H1 (cell line): ENCODE data around the gene PTK6. TPM values are rescaled to one million over a fixed set of nuclear protein-coding genes. Genes with fewer than 3 reads are reported as not detected.

ENCODE experiments used
- CTCF ChIA-PET: fragments of 300-600 bp; sonication (Branson Sonifier 250); formaldehyde crosslinking; loops from one replicate; lab custom pipeline; 2021; ENCODE audit not compliant: partially characterized antibody; lab: Charles Lee
- POLR2A ChIA-PET: fragments of 300-600 bp; sonication (Branson Sonifier 250); formaldehyde crosslinking; loops from one replicate; lab custom pipeline; 2021; ENCODE audit warnings: inconsistent platforms; ENCODE audit not compliant: partially characterized antibody; lab: Charles Lee
- DNase-seq, 2 experiments: peaks; one replicate each; pipeline versions ENCODE4 v3.0.0 to v3.0.0-alpha.2; 2010 to 2022; ENCODE audit warnings: low spot score in 2 of 2, low read depth in 1 of 2, mixed read lengths in 1 of 2
- FAIRE-seq: peaks from 2 replicates; lab custom pipeline; 2011; peaks lifted over from hg19 to GRCh38; lab: Jason Lieb, UNC
- H2AFZ ChIP-seq: 2 replicates; pipeline ENCODE4 v1.8.1; 2012; ENCODE audit warnings: low read length, inconsistent platforms
- H2AK5ac ChIP-seq: 2 replicates; pipeline ENCODE4 v1.6.1; 2013; ENCODE audit warnings: low read depth, low read length
- H2BK120ac ChIP-seq: replicated peaks from 2 replicates; pipeline ENCODE3; 2013; ENCODE audit warnings: low read depth, low read length, inconsistent platforms
- H2BK12ac ChIP-seq: 2 replicates; pipeline ENCODE4 v1.6.1; 2013; ENCODE audit warnings: low read depth, low read length
- H2BK15ac ChIP-seq: 2 replicates; pipeline ENCODE4 v1.6.1; 2013; ENCODE audit warnings: low read length
- H2BK20ac ChIP-seq: 2 replicates; pipeline ENCODE4 v1.6.1; 2013; ENCODE audit warnings: low read length
- H2BK5ac ChIP-seq: 2 replicates; pipeline ENCODE4 v1.6.1; 2013; ENCODE audit warnings: low read depth, low read length
- H3K14ac ChIP-seq: 2 replicates; pipeline ENCODE4 v1.6.1; 2013; ENCODE audit warnings: inconsistent platforms; ENCODE audit not compliant: insufficient read length
- H3K18ac ChIP-seq: 2 replicates; pipeline ENCODE4 v1.6.1; 2013; ENCODE audit warnings: low read length; ENCODE audit errors: extremely low read depth
- H3K23ac ChIP-seq: 2 replicates; pipeline ENCODE4 v1.6.1; 2013; ENCODE audit warnings: inconsistent platforms; ENCODE audit not compliant: insufficient read length
- H3K23me2 ChIP-seq: 2 replicates; pipeline ENCODE4 v1.6.1; 2013; ENCODE audit warnings: low read depth, low read length
- H3K27ac ChIP-seq: 2 replicates; pipeline ENCODE4 v1.6.1; 2011; ENCODE audit warnings: low read depth, low read length, inconsistent platforms
- H3K27me3 ChIP-seq, 4 experiments: replicated peaks in 1 of 4; 1 replicate in 1 of 4; 2 replicates in 3 of 4; pipeline versions ENCODE4 v1.6.1 to v1.8.1; 2011 to 2013; ENCODE audit warnings: low read length in 3 of 4, mild to moderate bottlenecking in 3 of 4, inconsistent platforms in 2 of 4, mixed read lengths in 2 of 4, moderate library complexity in 1 of 4; ENCODE audit not compliant: control insufficient read depth in 3 of 4, insufficient read depth in 3 of 4; ENCODE audit errors: extremely low read depth in 1 of 4
- H3K36me3 ChIP-seq, 4 experiments: 2 replicates each; pipeline versions ENCODE4 v1.6.1 to v1.8.1; 2011 to 2013; ENCODE audit warnings: mild to moderate bottlenecking in 4 of 4, low read length in 3 of 4, moderate library complexity in 2 of 4, control low read depth in 1 of 4, inconsistent platforms in 1 of 4; ENCODE audit not compliant: insufficient read depth in 4 of 4, control insufficient read depth in 2 of 4
- H3K4ac ChIP-seq: replicated peaks from 2 replicates; pipeline ENCODE3; 2013; ENCODE audit warnings: low read length, low read depth, mixed read lengths, inconsistent platforms; ENCODE audit not compliant: insufficient read length
- H3K4me1 ChIP-seq, 4 experiments: replicated peaks in 1 of 4; 1 replicate in 1 of 4; 2 replicates in 3 of 4; pipeline versions ENCODE4 v1.6.1 to v1.8.1; 2011 to 2013; ENCODE audit warnings: low read length in 3 of 4, inconsistent platforms in 2 of 4, mixed read lengths in 1 of 4; ENCODE audit not compliant: insufficient read depth in 4 of 4, control insufficient read depth in 3 of 4
- H3K4me2 ChIP-seq, 2 experiments: 2 replicates each; pipeline versions ENCODE4 v1.6.1 to v1.8.1; 2011 to 2013; ENCODE audit warnings: low read depth in 2 of 2, low read length in 2 of 2, control low read depth in 1 of 2, inconsistent platforms in 1 of 2, mild to moderate bottlenecking in 1 of 2; ENCODE audit not compliant: insufficient read depth in 1 of 2
- H3K4me3 ChIP-seq, 4 experiments: fragments of 200-600, 300-600 bp in 1 of 4; sonication (generic), shearing (Covaris generic), sonication (Bioruptor Twin) in 1 of 4; 2 replicates each; pipeline versions ENCODE4 v1.5.1 to v1.8.1; 2011 to 2016; ENCODE audit warnings: low read length in 4 of 4, low read depth in 3 of 4, control low read depth in 2 of 4, inconsistent platforms in 2 of 4, mild to moderate bottlenecking in 2 of 4, mixed read lengths in 1 of 4, moderate library complexity in 1 of 4; ENCODE audit not compliant: insufficient read depth in 2 of 4; ENCODE audit errors: extremely low read depth in 1 of 4
- H3K56ac ChIP-seq: replicated peaks from 2 replicates; pipeline ENCODE3; 2013; ENCODE audit warnings: low read depth, mild to moderate bottlenecking, mixed read lengths, low read length, inconsistent platforms; ENCODE audit not compliant: insufficient read length
- H3K79me1 ChIP-seq: 2 replicates; pipeline ENCODE4 v1.6.1; 2013; ENCODE audit warnings: low read depth, low read length, control low read depth
- H3K79me2 ChIP-seq, 2 experiments: 2 replicates each; pipeline versions ENCODE4 v1.6.1 to v1.8.1; 2012 to 2013; ENCODE audit warnings: low read length in 2 of 2, mild to moderate bottlenecking in 2 of 2, inconsistent platforms in 1 of 2; ENCODE audit not compliant: insufficient read depth in 2 of 2, control insufficient read depth in 1 of 2
- H3K9ac ChIP-seq, 4 experiments: replicated peaks in 1 of 4; 1 replicate in 1 of 4; 2 replicates in 3 of 4; pipeline versions ENCODE4 v1.6.1 to v1.8.1; 2011 to 2013; ENCODE audit warnings: low read depth in 3 of 4, low read length in 3 of 4, control low read depth in 2 of 4, mild to moderate bottlenecking in 2 of 4, moderate library complexity in 2 of 4, inconsistent platforms in 1 of 4; ENCODE audit errors: extremely low read depth in 1 of 4
- H3K9me3 ChIP-seq, 2 experiments: 2 replicates each; pipeline versions ENCODE4 v1.6.1 to v1.8.1; 2012 to 2013; ENCODE audit warnings: mild to moderate bottlenecking in 2 of 2, moderate library complexity in 2 of 2, control low read depth in 1 of 2, inconsistent platforms in 1 of 2, low read depth in 1 of 2, low read length in 1 of 2, mixed read lengths in 1 of 2; ENCODE audit not compliant: insufficient read depth in 2 of 2
- H4K20me1 ChIP-seq, 2 experiments: replicated peaks in 1 of 2; 2 replicates each; pipeline versions ENCODE3 to v1.8.1; 2011 to 2013; ENCODE audit warnings: inconsistent platforms in 2 of 2, low read length in 2 of 2, mild to moderate bottlenecking in 1 of 2; ENCODE audit not compliant: insufficient read depth in 2 of 2, control insufficient read depth in 1 of 2
- H4K5ac ChIP-seq: 2 replicates; pipeline ENCODE4 v1.6.1; 2013; ENCODE audit warnings: low read length, low read depth, mixed read lengths, inconsistent platforms; ENCODE audit not compliant: insufficient read length
- H4K8ac ChIP-seq: 2 replicates; pipeline ENCODE4 v1.8.0; 2013; ENCODE audit warnings: mild to moderate bottlenecking, moderate library complexity, low read length, inconsistent platforms; ENCODE audit not compliant: insufficient read depth; ENCODE audit errors: extremely low read depth
- H4K91ac ChIP-seq: replicated peaks from 2 replicates; pipeline ENCODE3; 2013; ENCODE audit warnings: low read length, mixed read lengths, inconsistent platforms; ENCODE audit not compliant: insufficient read length
- CREB1 ChIP-seq: IDR thresholded peaks from 2 replicates; pipeline ENCODE4 v1.6.1; 2012; ENCODE audit warnings: inconsistent platforms
- EP300 ChIP-seq, 2 experiments: IDR thresholded peaks; 1 replicate in 1 of 2; 2 replicates in 1 of 2; pipeline ENCODE4 v1.6.1; 2011 to 2012; ENCODE audit warnings: low read depth in 2 of 2, low read length in 2 of 2, mild to moderate bottlenecking in 2 of 2, borderline replicate concordance in 1 of 2, inconsistent platforms in 1 of 2, moderate library complexity in 1 of 2
- POLR2A ChIP-seq, 2 experiments: IDR thresholded peaks; 1 replicate in 1 of 2; 2 replicates in 1 of 2; pipeline ENCODE4 v1.6.1; 2011; ENCODE audit warnings: low read depth in 2 of 2, low read length in 2 of 2, mild to moderate bottlenecking in 2 of 2; ENCODE audit errors: control extremely low read depth in 1 of 2
- POLR2AphosphoS5 ChIP-seq: IDR thresholded peaks from 2 replicates; pipeline ENCODE4 v1.6.1; 2011; ENCODE audit warnings: low read depth, low read length
- SIRT6 ChIP-seq: IDR thresholded peaks from one replicate; pipeline ENCODE4 v1.7.1; 2012; ENCODE audit warnings: low read length, inconsistent platforms
- SP4 ChIP-seq: IDR thresholded peaks from 2 replicates; pipeline ENCODE4 v1.6.1; 2012; ENCODE audit warnings: low read length, inconsistent platforms
- WGBS, 2 experiments: shearing (Covaris generic) in 1 of 2; methylation state at CpG; one replicate each; pipeline versions ENCODE4 v1.1.6 to v1.1.7; 2013 to 2015; ENCODE audit warnings: low lambda C conversion rate in 2 of 2, mixed read lengths in 2 of 2, inconsistent platforms in 1 of 2, low coverage in 1 of 2, missing lambda C conversion rate in 1 of 2; ENCODE audit not compliant: insufficient replicate concordance in 2 of 2, insufficient coverage in 1 of 2, insufficient read length in 1 of 2; ENCODE audit errors: extremely low coverage in 1 of 2, missing lambda C conversion rate in 1 of 2; 5-methylcytosine and 5-hydroxymethylcytosine counted together
- polyA plus RNA-seq, 7 experiments: library from polyadenylated mRNA; depleted of rRNA in 3 of 7; stranded (reverse) in 5 of 7; unstranded in 2 of 7; fragments of >200 nt in 5 of 7; fragments of 200-250 nt in 2 of 7; gene quantifications; 1 replicate in 5 of 7; 2 replicates in 1 of 7; 4 replicates in 1 of 7; pipeline versions ENCODE4 v1.2.1 to v1.2.3, GENCODE V29; 2011 to 2013; ENCODE audit warnings: missing spikeins in 2 of 7, mixed read lengths in 2 of 7
- total RNA-seq: library from RNA; stranded (reverse); fragmentation: NEBNext Ultra II Directional; extraction: Animal tissue kit (Norgen Biotek cat#: 25700); gene quantifications from 2 replicates; pipeline ENCODE4 v1.2.1, GENCODE V29; 2021

PTK6 gene
- total and polyA plus RNA-seq, 2 of the 8 experiments (the other 6 are each of a cell fraction or from before 2014, with no cell fraction given): 0.12 to 0.19 TPM

- H3K4ac ChIP-seq: no peak overlapping the region
- H2BK5ac ChIP-seq: no peak overlapping the region
- no peak overlapping the region for H2BK15ac ChIP-seq
- no peaks in the 10 kb centered on the region for H3K79me2 ChIP-seq
- no peak overlapping the region for H2BK12ac ChIP-seq
- FAIRE-seq: no peak
- peaks cover 0 to 6% (median 6%) of the 10 kb centered on the region in 4 experiments; a peak in 6 of 7 replicates for H3K4me1 ChIP-seq
- no peaks in the 10 kb centered on the region for H3K36me3 ChIP-seq
- H3K18ac ChIP-seq: no peak overlapping the region
- no peak overlapping the region for H4K5ac ChIP-seq
- H4K20me1 ChIP-seq: peaks cover 0 to 3% of the 10 kb centered on the region in 2 experiments
- WGBS, 2 experiments: 93% methylated on average over 5 of the region's 7 CpGs; no CpG with 5 or more reads in 1 of the 2 experiments
- no peak for DNase-seq
- no peak overlapping the region for H2AK5ac ChIP-seq
- no peak overlapping the region for H2AFZ ChIP-seq
- H3K4me3 ChIP-seq: no peak overlapping the region
- H3K14ac ChIP-seq: no peak overlapping the region
- TF ChIP-seq SIRT6 (no peak), POLR2A (IDR thresholded peaks at IDR 0.05; ENCODE audit: control extremely low read depth in 1 of 2, low read depth in 2 of 2, low read length in 2 of 2) (no peak), EP300 (IDR thresholded peaks at IDR 0.05; ENCODE audit: borderline replicate concordance in 1 of 2, low read depth in 2 of 2, low read length in 2 of 2) (no peak), SP4 (no peak), POLR2AphosphoS5 (no peak), CREB1 (no peak)
- H3K27me3 ChIP-seq: no peaks in the 10 kb centered on the region; a peak in 1 of 7 replicates
- POLR2A ChIA-PET: interaction anchor here (1.0 kb wide), 1 partner anchor 37 kb away, joined by 3 read pairs; no protein-coding TSS in a partner anchor
- H2BK20ac ChIP-seq: no peak overlapping the region
- H3K27ac ChIP-seq: no peak overlapping the region
- H3K4me2 ChIP-seq: no peak overlapping the region
- H3K56ac ChIP-seq: no peak overlapping the region
- no peak overlapping the region for H4K8ac ChIP-seq
- no peak overlapping the region for H2BK120ac ChIP-seq
- no peak overlapping the region for H3K9ac ChIP-seq
- H4K91ac ChIP-seq: no peak overlapping the region
- no peaks in the 10 kb centered on the region for H3K9me3 ChIP-seq
- H3K23ac ChIP-seq: no peak overlapping the region
- no peaks in the 10 kb centered on the region; the same call in 1 of the 2 replicates for H3K23me2 ChIP-seq
- no peaks in the 10 kb centered on the region for H3K79me1 ChIP-seq
- CTCF ChIA-PET: interaction anchor here (0.6 to 1.1 kb wide), 2 partner anchors 17 to 193 kb away, joined by 4 read pairs; no protein-coding TSS in a partner anchor
These were observed 39.1 kb upstream of the PTK6 start for GRCh38 chr20:63576311-63576710.
